22Rv1 (cell line): ENCODE data around the gene SIGLEC1.

Source experiments
- ZFX ChIP-seq: fragments of 450-650 bp; IDR thresholded peaks from 2 replicates; pipeline ENCODE4 v1.6.1; 2017; ENCODE audit warnings: antibody characterized with exemption, borderline replicate concordance
- TF ChIP-seq, protein P1 (sequence below): fragments of 450-650 bp; IDR thresholded peaks from 2 replicates; pipeline ENCODE4 v1.5.1; 2017; ENCODE audit warnings: mild to moderate bottlenecking

DNA sequence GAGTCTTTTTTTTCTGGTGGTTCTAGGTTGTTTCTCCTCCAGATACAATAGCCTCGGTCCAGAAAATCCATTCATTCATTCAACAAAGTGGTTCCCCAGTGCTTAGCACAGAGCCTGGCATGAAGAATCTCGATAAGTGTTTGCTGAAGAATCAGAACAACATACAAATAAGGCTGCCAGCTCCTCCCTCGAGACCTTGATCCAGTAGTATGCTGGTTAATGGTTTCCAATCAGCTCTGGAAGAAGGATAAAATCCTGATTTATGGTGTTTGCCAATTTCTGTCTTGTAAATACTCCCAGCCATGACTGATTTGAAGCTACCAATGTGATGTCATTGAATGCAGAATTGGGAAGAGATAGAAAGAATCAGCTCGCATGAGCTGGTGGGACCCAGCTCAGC lies 23.4 kb upstream of the SIGLEC1 start:
- TF ChIP-seq, protein P1, sequence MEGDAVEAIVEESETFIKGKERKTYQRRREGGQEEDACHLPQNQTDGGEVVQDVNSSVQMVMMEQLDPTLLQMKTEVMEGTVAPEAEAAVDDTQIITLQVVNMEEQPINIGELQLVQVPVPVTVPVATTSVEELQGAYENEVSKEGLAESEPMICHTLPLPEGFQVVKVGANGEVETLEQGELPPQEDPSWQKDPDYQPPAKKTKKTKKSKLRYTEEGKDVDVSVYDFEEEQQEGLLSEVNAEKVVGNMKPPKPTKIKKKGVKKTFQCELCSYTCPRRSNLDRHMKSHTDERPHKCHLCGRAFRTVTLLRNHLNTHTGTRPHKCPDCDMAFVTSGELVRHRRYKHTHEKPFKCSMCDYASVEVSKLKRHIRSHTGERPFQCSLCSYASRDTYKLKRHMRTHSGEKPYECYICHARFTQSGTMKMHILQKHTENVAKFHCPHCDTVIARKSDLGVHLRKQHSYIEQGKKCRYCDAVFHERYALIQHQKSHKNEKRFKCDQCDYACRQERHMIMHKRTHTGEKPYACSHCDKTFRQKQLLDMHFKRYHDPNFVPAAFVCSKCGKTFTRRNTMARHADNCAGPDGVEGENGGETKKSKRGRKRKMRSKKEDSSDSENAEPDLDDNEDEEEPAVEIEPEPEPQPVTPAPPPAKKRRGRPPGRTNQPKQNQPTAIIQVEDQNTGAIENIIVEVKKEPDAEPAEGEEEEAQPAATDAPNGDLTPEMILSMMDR, result no peak
- TF ChIP-seq ZFX, result no peak
